RWPE1 (cell line): Measurements from ENCODE around the gene SRGAP1.

ENCODE experiments used
- CTCF ChIA-PET: fragments of 350-600 bp; sonication (Branson Sonifier 250); formaldehyde crosslinking; extraction: SDS; loops from one replicate; lab custom pipeline; 2021; lab: Yijun Ruan, JAX
- POLR2A ChIA-PET: fragments of 400-600 bp; formaldehyde crosslinking; extraction: SDS; loops from one replicate; lab custom pipeline; 2020; ENCODE audit warnings: antibody characterized with exemption; ENCODE audit not compliant: low non-redundant PET; lab: Yijun Ruan, JAX
- DNase-seq: peaks from one replicate; pipeline ENCODE4 v3.0.0; 2012; ENCODE audit warnings: low spot score
- H3K27ac ChIP-seq: fragments of 450-650 bp; 2 replicates; pipeline ENCODE4 v1.5.1; 2017
- CTCF ChIP-seq: fragments of 450-650 bp; conservative IDR thresholded peaks from 2 replicates; pipeline ENCODE4 v1.5.1; 2017; ENCODE audit warnings: low read depth, mild to moderate bottlenecking

Gene SRGAP1

GRCh38 chr12:63918800-63919300 is 74.3 kb downstream of the SRGAP1 start:
- TF ChIP-seq CTCF, result no peak
- peak; percentile 68 for DNase-seq
- ChIA-PET POLR2A (no interaction called here), CTCF (no interaction called here)
- H3K27ac ChIP-seq, result peak overlapping the region; percentile 97

DNA sequence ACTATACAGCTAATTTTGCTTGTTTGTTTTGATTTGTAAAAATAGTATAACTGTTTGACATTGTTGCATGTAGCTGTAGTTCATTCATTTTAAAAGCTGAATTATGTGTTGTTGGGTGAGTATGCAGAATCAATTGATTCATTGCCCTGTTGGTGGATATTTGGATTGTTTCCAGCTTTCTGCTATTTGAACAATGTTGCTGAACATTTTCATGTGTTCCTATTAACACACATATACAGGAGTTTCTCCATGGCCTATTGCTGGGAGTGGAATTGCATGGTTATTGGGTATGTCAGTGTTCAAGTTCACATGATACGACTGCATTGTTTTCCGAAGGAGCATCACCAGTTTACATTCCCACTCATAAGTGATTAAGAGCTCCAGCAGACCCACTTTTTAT is 75.3 kb downstream of the SRGAP1 start:
- DNase-seq, result no peak
- no peak for TF ChIP-seq CTCF
- ChIA-PET CTCF (interaction anchor here (0.5 to 0.8 kb wide), 2 partner anchors 37 to 39 kb away, joined by 3 read pairs; no protein-coding TSS in a partner anchor), POLR2A (no interaction called here)
- H3K27ac ChIP-seq, result no peak overlapping the region

- no peak overlapping the region for H3K27ac ChIP-seq
- no peak for TF ChIP-seq CTCF
- CTCF ChIA-PET, result interaction anchor here (0.6 kb wide), 1 partner anchor 748 kb away, joined by 4 read pairs; no protein-coding TSS in a partner anchor
- POLR2A ChIA-PET, result no interaction called here
- DNase-seq, result no peak
Observed at GRCh38 chr12:63921157-63921556, 76.7 kb downstream of the SRGAP1 start.

DNA sequence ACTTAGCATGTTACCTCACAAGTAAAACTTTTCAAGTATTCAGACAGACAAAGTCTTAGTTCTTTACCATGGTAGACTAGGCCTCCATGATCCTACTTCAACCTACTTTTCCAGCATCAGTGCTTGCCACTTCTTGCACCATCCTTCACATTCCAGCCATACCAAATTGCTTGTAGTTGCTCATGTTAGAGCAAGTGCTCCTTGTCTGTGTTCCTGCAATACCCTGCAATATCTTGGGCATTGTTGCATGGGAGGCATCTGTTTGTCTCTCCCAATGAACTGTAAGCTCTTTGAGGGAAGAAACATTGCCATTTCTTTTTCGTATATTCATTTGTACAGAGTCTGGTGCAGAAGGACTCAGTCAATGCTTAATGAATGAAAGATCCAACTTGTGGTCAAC is 78.0 kb downstream of the SRGAP1 start:
- peak; percentile 41 for DNase-seq
- POLR2A ChIA-PET, result interaction anchor here (1.0 kb wide), 1 partner anchor 78 kb away, joined by 3 read pairs; no protein-coding TSS in a partner anchor
- no peak overlapping the region for H3K27ac ChIP-seq
- TF ChIP-seq CTCF, result no peak
- CTCF ChIA-PET, result no interaction called here

GRCh38 chr12:63924781-63925180 is 80.3 kb downstream of the SRGAP1 start:
- no peak overlapping the region for H3K27ac ChIP-seq
- no peak for DNase-seq
- ChIA-PET CTCF (no interaction called here), POLR2A (no interaction called here)
- no peak for TF ChIP-seq CTCF

DNA sequence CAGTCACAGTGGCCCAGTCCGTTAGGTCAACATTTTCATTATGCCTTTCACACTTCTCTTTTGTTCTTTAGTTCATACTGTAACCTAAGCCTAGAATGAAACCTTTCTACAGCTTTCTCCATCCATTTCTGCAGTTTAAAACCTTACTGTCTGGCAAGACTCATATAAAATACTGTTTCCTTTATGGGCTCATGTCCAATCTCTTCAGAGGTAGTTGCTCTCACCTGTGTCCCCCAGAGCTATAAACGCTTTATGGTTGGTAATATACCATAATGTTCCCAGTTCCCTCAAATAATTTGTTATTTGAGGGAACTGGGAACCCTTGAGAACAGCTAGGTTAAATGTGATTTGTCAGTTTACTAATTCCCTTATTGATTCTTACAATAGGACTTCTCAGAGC is 83.0 kb downstream of the SRGAP1 start:
- CTCF ChIA-PET, result no interaction called here
- POLR2A ChIA-PET, result no interaction called here
- no peak for DNase-seq
- TF ChIP-seq CTCF, result no peak
- H3K27ac ChIP-seq, result no peak overlapping the region
